ENCODE results near the gene LYRM7. TPM values are rescaled to one million over a fixed set of nuclear protein-coding genes. Genes with fewer than 3 reads are reported as not detected.
"Not testable (repeated sequence)": the region's sequence is repeated elsewhere in the genome, so short reads cannot be mapped to it uniquely, and the experiment has no call there.

Gene LYRM7
- total RNA-seq (10 to 100 TPM; 16.5 to 17.7 TPM), polyA plus RNA-seq (10 to 100 TPM in 1 of 3 donors, 1 to 10 TPM in 2; 9.3 to 13.6 (median 9.8) TPM), total RNA-seq (26.6 to 60.9 (median 52.8) reads per million in 6 experiments)

DNA sequence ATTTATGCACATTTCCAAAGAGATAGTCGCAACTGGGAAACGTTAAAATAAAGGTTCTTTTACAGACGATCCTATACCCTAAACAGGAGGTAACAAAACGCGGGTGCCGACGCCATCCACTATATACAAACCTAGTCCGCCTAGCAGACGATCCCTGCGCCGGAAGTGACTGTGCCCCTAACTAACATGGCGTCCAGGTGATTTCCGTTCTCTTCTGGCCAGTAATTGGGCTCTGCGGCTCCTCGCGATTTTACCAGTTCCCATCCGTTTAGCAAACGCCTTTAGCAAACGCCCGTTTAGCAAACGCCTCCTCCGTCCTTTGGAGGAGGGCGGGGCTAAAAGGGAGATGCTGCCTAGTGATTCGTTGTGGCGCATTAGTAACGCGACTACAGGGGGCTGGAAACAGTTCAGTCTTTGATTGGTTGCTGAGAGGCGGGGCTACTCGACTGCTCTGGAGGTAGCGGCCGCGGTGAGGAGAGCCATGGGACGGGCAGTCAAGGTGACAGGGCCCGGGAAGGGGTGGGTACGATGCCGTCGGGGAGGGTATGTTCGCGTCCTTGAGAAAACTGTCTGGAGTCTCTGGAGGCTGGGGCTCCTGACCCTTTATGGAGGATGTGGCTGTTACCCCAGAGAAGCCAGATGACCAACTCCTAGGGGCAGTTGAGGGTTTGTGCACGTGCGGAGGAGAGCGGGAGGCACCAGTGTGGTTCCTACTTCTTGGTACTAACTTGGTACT is at the start of gene LYRM7:
Gene LYRM7, plus strand, starts transcription at position 405 of the 736 bp plus-strand sequence. Its CDS starts 77 bp downstream, at position 482.
- H3K27me3 Mint-ChIP-seq = no peaks in the 10 kb centered on the region
- H3K27ac Mint-ChIP-seq = peak within 1 kb of the TSS; percentile 88 to 99 (median 96)
- POLR2A ChIA-PET = interaction anchor here (0.6 to 3.6 kb wide), 6 partner anchors 15 to 345 kb away, joined by 3 to 22 read pairs (median 3); partner anchors contain the start of gene CDC42SE2
- peaks cover 0 to 6% (median 2%) of the 10 kb centered on the region in 3 donors for H3K36me3 Mint-ChIP-seq
- peaks cover 32 to 59% (median 49%) of the 10 kb centered on the region in 4 donors for H3K4me1 Mint-ChIP-seq
- DNase-seq = peak; percentile 77 to 99 (median 96)
- H3K4me3 Mint-ChIP-seq = peak within 1 kb of the TSS; percentile 94 to 100 (median 98)
- no peaks in the 10 kb centered on the region for H3K9me3 Mint-ChIP-seq
- peak; percentile 94 for ATAC-seq

DNA sequence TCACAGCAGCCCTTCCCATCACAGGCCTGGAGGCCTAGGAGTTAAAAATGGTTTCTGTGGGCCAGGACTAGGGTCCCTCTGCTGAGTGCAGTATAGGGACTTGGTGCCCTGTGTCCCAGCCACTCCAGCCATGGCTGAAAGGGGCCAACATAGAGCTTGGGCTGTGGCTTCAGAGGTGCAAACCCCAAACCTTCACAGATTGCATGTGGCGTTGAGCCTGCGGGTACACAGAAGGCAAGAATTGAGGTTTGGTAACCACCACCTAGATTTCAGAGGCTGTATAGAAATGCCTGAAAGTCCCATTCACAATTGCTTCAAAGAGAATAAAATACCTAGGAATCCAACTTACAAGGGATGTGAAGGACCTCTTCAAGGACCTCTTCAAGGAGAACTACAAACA is 43.5 kb upstream of the LYRM7 start:
- POLR2A ChIA-PET = interaction anchor here (0.7 kb wide), 1 partner anchor 934 kb away, joined by 3 read pairs; no protein-coding TSS in a partner anchor
- H3K27me3 Mint-ChIP-seq, H3K27ac Mint-ChIP-seq, DNase-seq, H3K4me3 Mint-ChIP-seq, ATAC-seq, H3K4me1 Mint-ChIP-seq: not testable (repeated sequence)
- Mint-ChIP-seq H3K9me3 (peaks cover 0 to 28% (median 13%) of the 10 kb centered on the region in 9 donors), H3K36me3 (peaks cover 0 to 19% (median 14%) of the 10 kb centered on the region in 3 donors)

DNA sequence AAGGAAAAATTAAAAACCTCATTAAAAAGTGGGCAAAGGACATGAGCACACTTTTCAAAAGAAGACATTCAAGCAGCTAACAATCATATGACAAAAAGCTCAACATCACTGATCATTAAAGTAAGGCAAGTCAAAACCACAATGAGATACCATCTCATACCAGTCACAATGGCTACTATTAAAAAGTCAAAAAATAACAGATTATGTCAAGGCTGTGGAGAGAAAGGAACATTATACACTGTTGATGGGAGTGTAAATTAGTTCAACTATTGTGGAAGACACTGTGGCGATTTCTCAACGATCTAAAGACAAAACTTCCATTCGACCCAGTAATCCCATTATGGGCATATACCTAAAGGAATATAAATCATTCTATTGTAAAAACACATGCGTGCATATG is 41.4 kb upstream of the LYRM7 start:
- Mint-ChIP-seq H3K27ac (no peak overlapping the region), H3K36me3 (peaks cover 0 to 18% (median 12%) of the 10 kb centered on the region in 3 donors), H3K4me1 (peaks cover 0 to 1% (median under 1%) of the 10 kb centered on the region in 4 donors), H3K9me3 (peaks cover 0 to 25% (median 8%) of the 10 kb centered on the region in 9 donors), H3K27me3 (peaks cover 0 to 3% (median 0%) of the 10 kb centered on the region in 5 donors), H3K4me3 (no peak overlapping the region)
- ATAC-seq (no peak), DNase-seq (no peak)
- POLR2A ChIA-PET = no interaction called here

DNA sequence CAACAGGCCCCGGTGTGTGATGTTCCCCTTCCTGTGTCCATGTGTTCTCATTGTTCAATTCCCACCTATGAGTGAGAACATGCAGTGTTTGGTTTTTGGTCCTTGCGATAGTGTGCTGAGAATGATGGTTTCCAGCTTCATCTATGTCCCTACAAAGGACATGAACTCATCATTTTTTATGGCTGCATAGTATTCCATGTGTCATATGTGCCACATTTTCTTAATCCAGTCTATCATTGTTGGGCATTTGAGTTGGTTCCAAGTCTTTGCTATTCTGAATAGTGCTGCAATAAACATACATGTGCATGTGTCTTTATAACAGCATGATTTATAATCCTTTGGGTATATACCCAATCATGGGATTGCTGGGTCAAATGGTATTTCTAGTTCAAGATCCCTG is 37.7 kb upstream of the LYRM7 start:
- H3K27me3 Mint-ChIP-seq, ATAC-seq, DNase-seq, H3K4me3 Mint-ChIP-seq, POLR2A ChIA-PET, H3K27ac Mint-ChIP-seq: not testable (repeated sequence)
- H3K4me1 Mint-ChIP-seq = peaks cover 7 to 16% (median 8%) of the 10 kb centered on the region in 4 donors
- peaks cover 0 to 11% (median 10%) of the 10 kb centered on the region in 3 donors for H3K36me3 Mint-ChIP-seq
- peaks cover 0 to 19% (median 10%) of the 10 kb centered on the region in 9 donors for H3K9me3 Mint-ChIP-seq

DNA sequence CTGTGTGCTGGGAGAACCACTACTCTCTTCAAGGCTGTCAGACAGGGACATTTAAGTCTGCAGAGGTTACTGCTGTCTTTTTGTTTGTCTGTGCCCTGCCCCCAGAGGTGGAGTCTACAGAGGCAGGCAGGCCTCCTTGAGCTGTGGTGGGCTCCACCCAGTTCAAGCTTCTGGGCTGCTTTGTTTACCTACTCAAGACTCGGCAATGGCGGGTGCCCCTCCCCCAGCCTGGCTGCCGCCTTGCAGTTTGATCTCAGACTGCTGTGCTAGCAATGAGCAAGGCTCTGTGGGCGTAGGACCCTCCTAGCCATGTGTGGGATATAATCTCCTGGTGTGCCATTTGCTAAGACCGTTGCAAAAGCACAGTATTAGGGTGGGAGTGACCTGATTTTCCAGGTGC is 32.3 kb upstream of the LYRM7 start:
- peak overlapping the region in 2 of 10 donors; percentile 18 to 22 for H3K4me3 Mint-ChIP-seq
- POLR2A ChIA-PET, H3K27ac Mint-ChIP-seq: not testable (repeated sequence)

DNA sequence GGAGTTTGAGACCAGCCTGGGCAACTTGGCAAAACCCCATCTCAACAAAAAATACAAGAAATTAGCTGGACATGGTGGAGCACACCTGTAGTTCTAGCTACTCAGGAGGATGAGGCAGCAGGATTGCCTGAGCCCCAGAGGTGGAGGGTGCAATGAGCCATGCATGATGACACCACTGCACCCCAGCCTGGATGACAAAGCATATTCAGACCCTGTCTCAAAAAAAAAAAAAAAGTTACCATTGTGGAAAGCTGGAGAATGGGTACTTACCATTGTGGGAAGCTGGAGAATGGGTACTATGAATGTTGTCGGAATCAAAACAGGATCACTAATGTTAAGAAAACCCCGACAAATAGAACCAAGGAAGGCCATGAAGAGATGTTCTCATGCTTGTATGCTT is 31.4 kb upstream of the LYRM7 start:
- Mint-ChIP-seq H3K27ac (no peak overlapping the region), H3K9me3 (peaks cover 0 to 17% (median 8%) of the 10 kb centered on the region in 9 donors), H3K4me3 (no peak overlapping the region), H3K4me1 (peaks cover 7 to 16% (median 16%) of the 10 kb centered on the region in 4 donors), H3K27me3 (peaks cover 0 to 2% (median 0%) of the 10 kb centered on the region in 5 donors), H3K36me3 (peaks cover 0 to 6% (median 5%) of the 10 kb centered on the region in 3 donors)
- ATAC-seq = no peak
- DNase-seq = no peak
- POLR2A ChIA-PET = no interaction called here

More for the DNA sequence above, 32.3 kb upstream of the LYRM7 start:
- H3K4me1 Mint-ChIP-seq = peaks cover 7 to 16% (median 16%) of the 10 kb centered on the region in 4 donors
- H3K9me3 Mint-ChIP-seq = peaks cover 0 to 19% (median 9%) of the 10 kb centered on the region in 9 donors
- DNase-seq = peak in 1 of 10 donors; percentile 8
- not testable (repeated sequence) for ATAC-seq, H3K36me3 Mint-ChIP-seq, H3K27me3 Mint-ChIP-seq

DNA sequence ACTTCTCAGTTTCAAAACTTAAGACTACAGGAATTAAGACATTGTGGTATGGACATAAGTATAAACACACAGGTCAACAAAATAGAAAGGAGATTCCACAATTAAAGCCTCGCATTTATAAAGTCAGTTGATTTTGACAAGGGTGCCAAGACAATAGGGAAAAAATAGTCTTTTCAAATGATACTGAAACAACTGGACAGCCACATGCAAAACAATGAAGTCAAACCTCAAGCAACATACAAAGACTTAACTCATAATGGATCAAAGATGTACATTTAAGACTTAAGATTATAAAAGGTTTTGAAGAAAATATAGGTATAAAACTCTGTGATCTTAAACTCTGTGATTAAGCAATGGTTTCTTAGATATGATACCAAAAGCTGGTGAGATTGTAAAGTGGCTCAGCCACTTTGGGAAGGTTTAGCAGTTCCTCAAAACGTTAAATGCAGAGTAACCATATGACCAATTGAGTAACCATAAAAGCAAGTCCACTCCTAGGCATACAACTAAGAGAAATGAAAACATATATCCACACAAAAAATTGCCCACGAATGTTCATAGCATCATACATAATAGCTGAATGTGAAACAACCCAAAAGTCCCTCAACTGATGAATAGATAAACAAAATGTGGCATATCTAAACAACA is 27.6 kb upstream of the LYRM7 start:
- POLR2A ChIA-PET = no interaction called here
- no peak for ATAC-seq
- Mint-ChIP-seq H3K9me3 (peaks cover 0 to 2% (median 0%) of the 10 kb centered on the region in 9 donors), H3K36me3 (no peaks in the 10 kb centered on the region), H3K27ac (no peak overlapping the region), H3K4me1 (peaks cover 0 to 8% (median 4%) of the 10 kb centered on the region in 4 donors), H3K4me3 (no peak overlapping the region), H3K27me3 (no peaks in the 10 kb centered on the region)
- DNase-seq = no peak

DNA sequence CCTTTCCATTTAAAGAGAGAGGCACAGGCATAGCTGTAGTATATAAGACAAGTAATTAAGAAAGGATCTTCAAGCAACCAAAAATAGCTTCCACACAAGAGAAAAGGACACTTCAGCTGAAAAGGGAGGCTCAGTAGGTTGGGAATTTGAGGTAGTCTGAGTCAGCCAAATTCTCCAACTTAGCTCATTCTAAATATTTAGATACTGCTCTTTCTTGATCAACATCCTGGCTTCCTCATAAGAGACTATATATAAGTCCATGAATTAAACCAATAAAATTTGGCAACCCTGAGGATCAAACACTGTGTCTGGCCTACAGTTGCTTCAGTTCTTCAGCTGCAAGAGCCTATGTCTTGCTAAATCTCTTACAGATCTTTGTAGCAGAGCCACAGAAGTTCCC is 23.5 kb upstream of the LYRM7 start:
- H3K9me3 Mint-ChIP-seq = peaks cover 0 to 2% (median 0%) of the 10 kb centered on the region in 9 donors
- H3K27ac Mint-ChIP-seq = no peak overlapping the region
- peaks cover 0 to 2% (median 0%) of the 10 kb centered on the region in 4 donors for H3K4me1 Mint-ChIP-seq
- no peaks in the 10 kb centered on the region for H3K27me3 Mint-ChIP-seq
- no peaks in the 10 kb centered on the region for H3K36me3 Mint-ChIP-seq
- POLR2A ChIA-PET = no interaction called here
- DNase-seq (no peak), ATAC-seq (no peak)
- no peak overlapping the region for H3K4me3 Mint-ChIP-seq

DNA sequence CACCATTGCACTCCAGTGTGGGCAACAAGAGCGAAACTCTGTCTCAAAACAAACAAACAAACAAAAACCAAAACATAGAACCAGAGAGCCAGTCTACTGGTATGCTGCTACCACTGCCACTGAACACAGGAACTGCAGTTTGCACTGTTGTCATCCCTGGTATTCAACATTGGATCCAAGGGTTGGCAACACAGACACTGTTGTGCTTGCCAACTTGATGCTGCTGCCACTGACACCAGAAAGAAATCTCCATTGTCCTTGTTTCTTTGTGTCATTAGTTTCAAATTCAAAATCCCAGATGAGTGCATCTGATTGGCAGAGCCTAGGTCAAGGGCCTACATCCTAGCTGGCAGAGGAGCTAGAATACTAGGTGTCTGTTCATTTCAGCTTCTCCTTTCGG is 21.9 kb upstream of the LYRM7 start:
- POLR2A ChIA-PET = interaction anchor here (0.6 to 0.7 kb wide), 2 partner anchors 30 to 243 kb away, joined by 3 to 5 read pairs; no protein-coding TSS in a partner anchor
- H3K9me3 Mint-ChIP-seq = no peaks in the 10 kb centered on the region
- no peak for ATAC-seq

DNA sequence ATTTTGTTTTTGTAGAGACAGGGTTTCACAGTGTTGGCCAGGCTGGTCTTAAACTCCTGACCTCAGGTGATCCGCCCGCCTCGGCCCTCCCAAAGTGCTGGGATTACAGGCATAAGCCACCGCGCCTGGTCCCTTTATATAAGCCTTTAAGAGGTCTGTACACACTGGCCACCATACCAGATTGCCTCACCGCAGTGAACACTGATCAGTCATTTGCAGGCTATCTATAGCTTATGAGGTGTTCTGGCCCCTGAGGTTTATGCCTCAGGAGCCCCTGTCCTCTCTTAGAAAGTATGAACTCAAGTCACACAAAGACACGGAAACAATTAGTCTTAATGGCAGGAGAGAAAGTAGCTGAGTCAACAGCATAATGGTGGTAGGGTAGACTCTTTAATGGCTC is 20.3 kb upstream of the LYRM7 start:
- H3K27ac Mint-ChIP-seq = no peak overlapping the region
- POLR2A ChIA-PET = interaction anchor here (0.6 kb wide), 1 partner anchor 101 kb away, joined by 5 read pairs; no protein-coding TSS in a partner anchor
- ATAC-seq = no peak

More for the DNA sequence above, 21.9 kb upstream of the LYRM7 start:
- Mint-ChIP-seq H3K36me3 (no peaks in the 10 kb centered on the region), H3K4me1 (peaks cover 0 to 2% (median 0%) of the 10 kb centered on the region in 4 donors), H3K4me3 (no peak overlapping the region), H3K27me3 (no peaks in the 10 kb centered on the region), H3K27ac (peak overlapping the region in 1 of 10 donors; percentile 35)
- no peak for DNase-seq

DNA sequence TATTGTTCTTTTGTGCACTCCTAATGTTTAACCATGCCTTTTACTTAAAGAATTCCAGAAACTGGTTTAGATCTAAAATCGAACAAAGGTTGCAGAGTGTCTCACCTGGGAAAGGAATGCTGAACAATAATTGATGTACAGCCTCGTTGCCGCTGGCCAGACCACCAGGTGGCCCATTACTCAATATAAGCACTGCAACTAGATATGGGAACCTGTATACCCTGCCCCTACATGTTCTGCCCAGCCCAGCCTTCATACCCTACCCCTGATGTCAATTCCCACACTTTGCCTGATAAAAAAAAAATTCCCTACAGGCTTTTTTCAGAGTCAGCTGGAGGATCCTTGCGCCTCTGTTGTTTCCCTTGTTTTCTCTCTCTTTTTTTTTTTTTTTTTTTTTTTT is 19.5 kb upstream of the LYRM7 start:
- no peak overlapping the region for H3K27ac Mint-ChIP-seq
- DNase-seq (no peak), ATAC-seq (no peak)
- peaks cover 1 to 10% (median 4%) of the 10 kb centered on the region in 4 donors for H3K4me1 Mint-ChIP-seq
- H3K9me3 Mint-ChIP-seq = no peaks in the 10 kb centered on the region
- POLR2A ChIA-PET = no interaction called here
- peaks cover 0 to 1% (median under 1%) of the 10 kb centered on the region in 3 donors for H3K36me3 Mint-ChIP-seq
- no peak overlapping the region for H3K4me3 Mint-ChIP-seq
- H3K27me3 Mint-ChIP-seq = no peaks in the 10 kb centered on the region

More for the DNA sequence above, 20.3 kb upstream of the LYRM7 start:
- no peak overlapping the region for H3K4me3 Mint-ChIP-seq
- no peaks in the 10 kb centered on the region for H3K9me3 Mint-ChIP-seq
- no peak for DNase-seq
- H3K27me3 Mint-ChIP-seq = no peaks in the 10 kb centered on the region
- peaks cover 0 to 3% (median under 1%) of the 10 kb centered on the region in 4 donors for H3K4me1 Mint-ChIP-seq
- H3K36me3 Mint-ChIP-seq = no peaks in the 10 kb centered on the region

DNA sequence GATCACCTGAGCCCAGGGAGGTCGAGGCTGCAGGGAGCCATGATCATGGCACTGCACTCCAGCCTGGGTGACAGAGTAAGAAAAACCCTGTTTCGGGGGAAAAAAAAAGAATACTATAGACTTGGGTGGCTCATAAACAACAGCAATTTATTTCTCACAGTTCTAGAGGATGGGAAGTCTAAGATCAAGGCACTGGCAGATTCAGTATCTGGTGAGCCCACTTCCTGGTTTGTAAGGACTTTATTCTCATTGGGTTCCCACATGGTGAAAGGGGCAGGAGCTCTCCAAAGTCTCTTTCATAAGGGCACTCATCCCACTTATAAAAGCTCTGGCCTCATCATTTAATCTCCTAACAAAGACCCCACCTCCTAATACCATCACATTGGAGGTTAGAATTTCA is 14.4 kb upstream of the LYRM7 start:
- POLR2A ChIA-PET = no interaction called here
- Mint-ChIP-seq H3K36me3 (peaks cover 7 to 50% (median 33%) of the 10 kb centered on the region in 3 donors), H3K27ac (peak overlapping the region in 7 of 10 donors; percentile 24 to 80 (median 44)), H3K4me3 (peak overlapping the region in 1 of 10 donors; percentile 23), H3K4me1 (peaks cover 9 to 37% (median 28%) of the 10 kb centered on the region in 4 donors), H3K27me3 (no peaks in the 10 kb centered on the region), H3K9me3 (peaks cover 0 to 4% (median 0%) of the 10 kb centered on the region in 9 donors)
- ATAC-seq (peak in 1 of 2 donors; percentile 33), DNase-seq (no peak)
